Measurements from ENCODE around the gene KCNH2.
"Not testable (repeated sequence)": the region's sequence is repeated elsewhere in the genome, so short reads cannot be mapped to it uniquely, and the experiment has no call there.

Gene KCNH2

DNA sequence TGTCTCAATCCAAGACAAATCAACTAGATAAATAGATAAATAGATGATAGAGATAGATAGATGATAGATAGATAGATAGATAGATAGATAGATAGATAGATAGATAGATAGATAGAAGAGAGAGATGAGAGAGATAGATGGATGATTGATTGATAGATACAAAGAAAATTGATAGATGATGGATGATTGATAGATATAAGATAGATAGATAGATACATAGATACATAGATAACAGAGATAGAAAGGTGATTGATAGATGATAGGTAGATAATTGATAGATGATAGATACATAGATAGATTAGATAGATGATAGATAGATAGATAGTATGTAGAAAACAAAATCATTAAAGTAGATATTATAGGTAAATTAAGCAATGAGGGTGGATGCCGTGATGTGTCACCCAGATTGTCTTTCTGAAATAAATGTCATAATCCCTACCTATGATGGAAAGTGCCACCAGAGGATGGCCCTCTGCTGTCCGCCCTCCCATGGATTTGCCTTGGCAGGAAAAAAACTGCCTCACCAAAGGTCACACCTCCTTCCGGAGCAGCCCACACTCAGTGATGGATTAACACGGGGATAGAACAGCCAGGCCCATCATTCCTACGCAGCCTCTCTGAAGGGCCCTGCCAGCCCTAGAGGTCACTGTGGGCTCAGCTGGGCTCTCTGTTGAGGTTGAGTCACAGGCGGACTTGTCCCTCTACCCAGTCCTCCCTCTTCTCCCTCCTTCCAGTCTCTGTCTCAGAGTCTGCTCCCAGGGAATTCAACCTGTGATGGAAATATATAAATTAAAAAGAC lies 50.8 kb downstream of the KCNH2 start:
- no peak for DNase-seq

DNA sequence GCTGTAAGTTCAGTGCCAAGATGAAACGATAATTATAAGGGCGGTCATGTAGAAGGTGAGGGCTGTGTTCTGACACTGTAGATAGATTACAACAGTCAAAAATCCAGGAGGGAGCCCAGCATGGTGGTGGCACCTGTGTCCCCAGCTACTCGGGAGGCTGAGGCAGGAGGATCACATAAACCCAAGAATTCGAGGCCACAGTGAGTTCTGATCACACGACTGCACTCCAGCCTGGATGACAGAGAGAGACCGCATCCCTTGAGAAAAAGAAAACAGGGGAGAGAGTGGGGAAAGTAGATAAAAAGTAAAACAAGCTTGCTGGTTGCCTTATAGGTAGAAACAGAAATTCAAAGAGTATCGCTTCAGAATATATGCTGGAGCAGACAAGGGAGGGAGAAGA lies 52.1 kb downstream of the KCNH2 start:
- no peak for DNase-seq

GRCh38 chr7:150924369-150924781 lies 53.7 kb downstream of the KCNH2 start:
- DNase-seq: no peak

GRCh38 chr7:150923802-150924201 lies 54.3 kb downstream of the KCNH2 start:
- no peak for DNase-seq

GRCh38 chr7:150923196-150923595 lies 54.9 kb downstream of the KCNH2 start:
- DNase-seq: no peak

GRCh38 chr7:150919160-150919559 lies 59.0 kb downstream of the KCNH2 start:
- no peak for DNase-seq

GRCh38 chr7:150918378-150918777 lies 59.7 kb downstream of the KCNH2 start:
- DNase-seq: no peak

GRCh38 chr7:150917969-150918368 lies 60.2 kb downstream of the KCNH2 start:
- DNase-seq: no peak

DNA sequence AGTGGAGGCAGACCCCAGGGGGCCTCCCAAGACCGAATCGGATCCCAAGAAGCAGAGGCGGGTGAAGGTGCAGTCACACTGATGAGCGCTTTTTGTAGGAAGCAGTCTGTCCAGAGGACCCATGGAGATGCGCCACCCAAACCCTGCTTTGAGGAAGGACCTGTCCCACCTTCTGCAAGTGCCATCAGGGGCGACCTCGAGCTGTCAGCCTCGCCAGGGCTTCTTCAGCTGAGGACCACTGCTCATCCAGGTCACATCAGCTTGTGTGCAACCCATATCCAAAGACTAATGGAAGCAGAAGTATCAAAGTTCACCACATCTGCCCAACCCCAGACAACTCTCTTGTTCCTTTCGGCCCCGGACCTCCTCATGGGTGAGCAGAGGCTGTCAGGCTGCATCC lies 61.5 kb downstream of the KCNH2 start:
- no peak for DNase-seq

- no peak for DNase-seq
These were observed 63.2 kb downstream of the KCNH2 start for GRCh38 chr7:150914966-150915365.

DNA sequence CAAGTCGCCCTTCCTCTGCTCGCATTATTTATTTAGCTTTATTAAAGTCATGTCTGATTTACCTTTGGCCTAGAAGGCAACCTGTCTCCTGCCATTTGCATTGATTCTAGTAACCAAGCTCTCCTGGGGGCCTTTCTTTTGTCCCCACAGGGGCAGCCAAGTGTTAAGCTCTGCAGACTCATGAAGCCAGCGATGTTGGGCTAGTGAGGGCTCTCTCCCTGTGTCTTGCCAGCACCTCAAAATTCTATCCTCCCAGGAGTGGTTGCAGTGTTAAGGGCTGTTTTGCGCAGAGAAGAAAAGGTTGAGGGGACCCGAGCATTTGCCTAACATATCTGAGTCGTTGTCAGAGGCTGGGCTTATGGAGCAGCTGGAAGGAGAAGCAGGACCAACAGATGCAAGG lies 63.9 kb downstream of the KCNH2 start:
- DNase-seq: no peak

DNA sequence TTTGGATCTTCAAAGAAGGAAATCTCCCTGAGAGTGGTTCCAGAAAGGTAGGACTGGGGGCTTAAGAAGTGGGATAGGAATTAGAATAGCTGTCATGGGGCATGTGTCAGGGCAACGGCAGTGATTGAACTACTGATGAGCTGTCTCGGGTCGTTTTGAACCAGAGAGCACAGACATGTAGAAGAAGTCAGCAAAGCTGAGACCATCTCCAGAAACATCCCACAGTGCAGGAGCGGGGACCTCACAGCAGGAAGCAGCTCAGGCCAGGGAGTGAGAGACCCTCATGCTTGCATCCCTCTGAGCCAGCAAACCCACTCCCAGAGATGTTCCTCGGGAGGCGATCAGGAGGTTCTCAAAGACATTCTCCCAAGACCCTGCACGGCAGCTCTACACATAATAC lies 65.7 kb downstream of the KCNH2 start:
- DNase-seq: no peak

DNA sequence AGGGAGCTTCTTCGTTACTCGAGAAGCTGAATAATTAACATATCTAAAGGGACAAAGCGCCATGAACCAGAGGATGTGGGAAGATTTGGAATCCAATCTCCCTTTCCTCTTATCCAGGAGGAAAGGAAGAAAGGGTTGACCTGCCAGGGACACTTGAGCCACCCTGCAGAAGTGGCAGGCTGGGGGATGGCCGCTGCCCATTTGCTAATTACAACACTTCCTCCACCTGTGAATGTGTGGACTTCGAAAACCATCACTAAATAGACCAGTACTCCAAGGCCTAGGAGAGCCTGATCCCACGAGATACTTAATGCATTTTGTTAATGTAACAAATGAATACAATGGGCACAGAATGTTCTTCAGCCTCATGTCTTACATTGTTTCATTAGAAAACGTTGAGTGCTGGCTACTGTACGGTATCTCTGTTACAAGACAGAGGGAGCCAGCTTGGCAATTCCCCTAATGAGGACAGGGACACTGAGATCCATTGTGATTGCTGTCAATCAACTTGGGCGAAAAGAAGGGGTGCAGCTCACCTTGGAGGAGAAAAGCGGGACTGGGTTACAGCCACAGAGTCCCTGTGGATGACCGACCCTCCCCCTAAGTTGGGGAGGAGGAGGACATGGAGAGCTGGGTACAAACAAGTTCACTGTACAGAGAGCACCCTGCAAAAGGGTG lies 66.4 kb downstream of the KCNH2 start:
- no peak for DNase-seq

DNA sequence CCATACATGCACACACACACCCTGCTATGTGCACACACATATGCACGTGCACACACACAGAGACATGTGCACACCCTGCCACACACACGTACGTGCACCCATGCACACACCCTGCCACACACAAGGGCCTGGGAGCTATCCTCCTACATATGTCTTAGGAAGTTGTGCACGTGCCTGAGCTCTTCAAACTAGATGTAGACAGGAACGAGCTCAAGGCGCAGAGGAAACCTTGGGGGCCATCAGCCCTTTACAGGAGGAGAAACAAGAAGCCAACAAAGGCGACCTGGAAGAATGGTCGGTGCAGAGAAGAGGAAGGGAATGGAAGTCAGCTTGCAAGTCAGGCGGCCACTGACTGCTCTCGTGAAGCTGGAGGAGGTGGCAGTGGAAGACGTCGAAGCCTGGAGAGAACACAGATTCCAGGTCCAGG lies 67.1 kb downstream of the KCNH2 start:
- no peak for DNase-seq

- DNase-seq: not testable (repeated sequence)
These were observed 67.7 kb downstream of the KCNH2 start for GRCh38 chr7:150910305-150910995.

DNA sequence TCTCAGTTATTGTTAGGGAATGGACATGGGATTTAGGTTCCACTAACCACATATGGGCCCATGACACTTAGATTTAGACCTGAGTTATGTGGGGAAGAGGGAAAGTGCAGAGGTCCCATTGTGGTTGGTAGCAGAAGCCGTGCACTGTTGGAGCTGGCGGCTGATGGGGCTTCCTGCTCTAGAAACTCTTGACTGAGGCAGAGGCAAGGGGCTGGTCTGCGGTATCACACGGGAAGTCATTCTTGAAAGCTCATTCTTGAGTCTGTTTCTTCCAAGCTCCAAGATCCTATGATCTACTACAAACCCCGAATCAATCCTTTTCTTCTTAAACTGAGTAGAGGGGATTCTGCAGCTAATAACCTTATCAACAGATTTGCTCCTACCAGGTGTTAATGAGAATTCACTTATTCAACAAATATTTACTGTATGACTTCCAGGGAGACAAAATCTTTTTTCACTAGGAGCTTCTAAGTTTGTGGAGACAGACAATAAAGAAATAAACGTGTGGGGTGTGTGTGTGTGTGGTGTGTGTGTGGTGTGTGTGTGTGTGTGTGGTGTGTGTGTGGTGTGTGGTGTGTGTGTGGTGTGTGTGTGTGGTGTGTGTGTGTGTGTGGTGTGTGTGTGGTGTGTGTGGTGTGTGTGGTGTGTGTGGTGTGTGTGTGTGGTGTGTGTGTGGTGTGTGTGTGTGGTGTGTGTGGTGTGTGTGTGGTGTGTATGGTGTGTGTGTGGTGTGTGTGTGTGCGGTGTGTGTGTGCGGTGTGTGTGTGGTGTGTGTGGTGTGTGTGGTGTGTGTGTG lies 68.7 kb downstream of the KCNH2 start:
- no peak for DNase-seq

- DNase-seq: no peak
These were observed 69.9 kb downstream of the KCNH2 start for GRCh38 chr7:150908173-150908572.

- no peak for DNase-seq
These were observed 73.9 kb downstream of the KCNH2 start for GRCh38 chr7:150904011-150904909.

DNA sequence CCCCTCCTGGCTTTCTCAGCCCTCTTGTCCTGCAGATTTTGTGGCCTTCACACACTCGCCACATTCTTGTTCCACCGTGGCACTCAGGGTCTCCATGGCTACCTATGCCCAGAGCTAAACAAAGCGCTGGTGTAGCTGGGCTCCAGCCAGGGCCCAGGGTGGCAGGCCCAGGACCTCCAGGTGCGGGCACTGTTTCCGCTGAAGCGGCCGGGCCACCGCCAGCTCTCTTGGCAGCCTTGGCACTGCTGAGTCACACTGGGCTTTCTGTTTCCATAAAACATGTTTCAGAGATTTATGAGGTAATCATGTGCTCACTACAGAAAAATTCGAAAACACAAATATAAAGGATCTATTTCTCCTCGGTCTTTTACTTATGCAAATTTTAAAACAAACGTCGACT lies 74.5 kb downstream of the KCNH2 start:
- DNase-seq: no peak

DNA sequence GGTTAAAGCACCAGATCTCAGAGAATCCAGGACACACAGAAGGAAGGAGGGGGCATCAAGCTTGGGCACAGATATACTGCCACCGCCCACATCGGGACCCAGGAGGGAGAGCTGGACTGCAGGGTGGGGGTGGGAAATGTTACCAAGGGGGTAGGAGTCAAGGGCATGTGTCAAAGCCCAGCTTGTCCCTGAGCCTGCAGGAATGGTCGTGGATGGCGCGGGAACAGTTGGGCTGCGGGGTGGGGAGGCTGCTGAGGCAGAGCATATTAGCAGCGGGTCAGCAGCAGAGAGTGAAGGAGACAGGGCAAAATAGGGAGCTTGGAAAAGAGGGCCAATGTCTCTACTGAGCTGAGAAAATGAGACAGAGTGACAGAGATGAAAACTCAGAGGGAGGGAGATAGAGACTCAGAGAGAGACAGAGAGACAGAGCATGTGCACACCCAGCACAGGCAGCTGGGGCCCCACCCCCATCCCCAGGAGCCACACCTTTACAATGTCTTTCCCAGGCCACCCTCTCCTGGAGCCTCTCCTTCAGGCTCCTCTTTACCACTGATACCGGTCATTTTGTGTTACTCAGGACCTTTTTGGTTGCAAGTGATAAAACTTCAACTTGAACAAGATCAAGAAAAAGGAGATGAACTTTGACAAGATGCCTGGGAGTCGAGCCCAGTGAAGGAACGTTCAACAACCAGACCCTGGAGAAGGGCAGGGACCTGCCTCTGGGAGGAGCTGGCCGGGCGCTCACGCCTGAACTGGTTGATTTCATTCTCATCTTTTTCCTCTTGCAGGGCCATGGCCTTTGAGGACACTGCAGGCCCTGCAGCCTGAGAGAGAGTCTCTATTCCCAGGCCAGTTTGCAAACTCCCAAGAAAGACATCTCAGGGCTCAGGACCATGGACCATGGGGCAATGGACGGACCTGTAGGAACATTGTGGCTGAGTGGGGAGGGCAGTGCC lies 75.8 kb downstream of the KCNH2 start:
- DNase-seq: no peak
